ENCODE measurements around the gene CNNM2.

Gene CNNM2

DNA sequence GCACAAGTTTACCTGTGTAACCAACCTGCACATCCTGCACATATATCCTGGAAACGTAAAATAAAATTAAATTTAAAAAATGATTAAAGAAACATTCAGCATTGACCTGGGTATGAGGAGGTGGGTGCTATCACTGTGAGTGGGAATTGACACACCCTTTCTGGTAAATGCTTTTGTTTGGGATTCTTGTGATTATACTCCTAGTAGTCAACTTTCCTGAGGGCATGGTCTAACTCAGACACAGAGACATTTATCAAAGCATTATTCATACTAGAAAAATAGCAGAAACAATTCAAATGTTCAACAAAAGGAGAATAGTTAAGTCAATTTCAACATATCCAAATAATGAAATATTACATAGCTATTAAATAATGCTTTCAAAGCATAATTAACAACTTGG lies 44.2 kb downstream of the CNNM2 start:
- TF ChIP-seq, protein P1, sequence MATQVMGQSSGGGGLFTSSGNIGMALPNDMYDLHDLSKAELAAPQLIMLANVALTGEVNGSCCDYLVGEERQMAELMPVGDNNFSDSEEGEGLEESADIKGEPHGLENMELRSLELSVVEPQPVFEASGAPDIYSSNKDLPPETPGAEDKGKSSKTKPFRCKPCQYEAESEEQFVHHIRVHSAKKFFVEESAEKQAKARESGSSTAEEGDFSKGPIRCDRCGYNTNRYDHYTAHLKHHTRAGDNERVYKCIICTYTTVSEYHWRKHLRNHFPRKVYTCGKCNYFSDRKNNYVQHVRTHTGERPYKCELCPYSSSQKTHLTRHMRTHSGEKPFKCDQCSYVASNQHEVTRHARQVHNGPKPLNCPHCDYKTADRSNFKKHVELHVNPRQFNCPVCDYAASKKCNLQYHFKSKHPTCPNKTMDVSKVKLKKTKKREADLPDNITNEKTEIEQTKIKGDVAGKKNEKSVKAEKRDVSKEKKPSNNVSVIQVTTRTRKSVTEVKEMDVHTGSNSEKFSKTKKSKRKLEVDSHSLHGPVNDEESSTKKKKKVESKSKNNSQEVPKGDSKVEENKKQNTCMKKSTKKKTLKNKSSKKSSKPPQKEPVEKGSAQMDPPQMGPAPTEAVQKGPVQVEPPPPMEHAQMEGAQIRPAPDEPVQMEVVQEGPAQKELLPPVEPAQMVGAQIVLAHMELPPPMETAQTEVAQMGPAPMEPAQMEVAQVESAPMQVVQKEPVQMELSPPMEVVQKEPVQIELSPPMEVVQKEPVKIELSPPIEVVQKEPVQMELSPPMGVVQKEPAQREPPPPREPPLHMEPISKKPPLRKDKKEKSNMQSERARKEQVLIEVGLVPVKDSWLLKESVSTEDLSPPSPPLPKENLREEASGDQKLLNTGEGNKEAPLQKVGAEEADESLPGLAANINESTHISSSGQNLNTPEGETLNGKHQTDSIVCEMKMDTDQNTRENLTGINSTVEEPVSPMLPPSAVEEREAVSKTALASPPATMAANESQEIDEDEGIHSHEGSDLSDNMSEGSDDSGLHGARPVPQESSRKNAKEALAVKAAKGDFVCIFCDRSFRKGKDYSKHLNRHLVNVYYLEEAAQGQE (IDR thresholded peaks at IDR 0.05; ENCODE audit: insufficient read depth in 1 of 2, low read depth in 2 of 2, low read length in 2 of 2), result no peak
- TF ChIP-seq FOXP2 (optimal IDR thresholded peaks at IDR 0.05; ENCODE audit: borderline replicate concordance, extremely low read depth, extremely low read length, insufficient read depth) (no peak), POLR2AphosphoS5 (IDR thresholded peaks at IDR 0.05; ENCODE audit: low read depth, low read length) (no peak), SIN3A (IDR thresholded peaks at IDR 0.05; ENCODE audit: borderline replicate concordance, insufficient read depth, low read length) (no peak), TAF1 (IDR thresholded peaks at IDR 0.05; ENCODE audit: borderline replicate concordance, insufficient read depth, low read length) (no peak)

DNA sequence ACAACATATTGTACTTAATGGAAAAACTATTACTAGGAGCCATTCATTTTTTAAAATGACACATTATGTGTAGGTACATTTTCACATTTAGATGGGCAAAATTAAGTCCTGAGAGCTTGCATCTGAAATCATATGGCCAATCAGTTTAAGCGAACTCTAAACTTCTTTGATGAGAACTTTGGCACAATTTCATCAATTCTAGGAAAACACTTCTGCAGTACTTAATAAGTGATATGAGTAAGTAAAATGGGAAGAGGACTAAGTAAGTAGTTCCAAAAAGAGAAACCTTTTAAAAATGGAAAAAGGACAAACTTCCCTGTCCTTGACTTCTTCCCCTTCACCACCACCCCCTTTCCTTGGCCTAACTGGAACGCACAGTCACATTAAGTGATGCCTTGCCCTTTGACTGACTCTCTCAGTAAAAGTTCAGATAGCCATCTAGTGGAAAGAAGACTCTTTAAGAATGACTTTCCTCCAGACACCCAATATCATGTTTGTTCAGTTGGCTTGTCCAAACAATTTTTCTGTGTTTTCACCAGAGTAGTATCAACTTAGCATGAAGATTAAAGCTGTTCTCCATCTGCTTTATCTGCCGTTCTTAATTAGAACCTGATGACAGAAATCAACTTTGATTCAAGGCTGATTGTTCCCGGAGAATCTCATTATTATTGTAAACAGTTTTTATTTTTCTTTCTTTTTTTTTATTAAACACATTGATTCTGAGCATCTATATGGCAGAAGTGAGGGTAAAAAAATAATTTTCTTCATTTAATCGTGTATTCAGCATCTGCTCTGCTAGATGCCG lies 45.1 kb downstream of the CNNM2 start:
- TF ChIP-seq SIN3A (IDR thresholded peaks at IDR 0.05; ENCODE audit: borderline replicate concordance, insufficient read depth, low read length), result no peak
- TF ChIP-seq, protein P1 (IDR thresholded peaks at IDR 0.05; ENCODE audit: insufficient read depth in 1 of 2, low read depth in 2 of 2, low read length in 2 of 2), result no peak
- no peak for TF ChIP-seq POLR2AphosphoS5 (IDR thresholded peaks at IDR 0.05; ENCODE audit: low read depth, low read length)
- TF ChIP-seq TAF1 (IDR thresholded peaks at IDR 0.05; ENCODE audit: borderline replicate concordance, insufficient read depth, low read length), result no peak
- no peak for TF ChIP-seq FOXP2 (optimal IDR thresholded peaks at IDR 0.05; ENCODE audit: borderline replicate concordance, extremely low read depth, extremely low read length, insufficient read depth)

DNA sequence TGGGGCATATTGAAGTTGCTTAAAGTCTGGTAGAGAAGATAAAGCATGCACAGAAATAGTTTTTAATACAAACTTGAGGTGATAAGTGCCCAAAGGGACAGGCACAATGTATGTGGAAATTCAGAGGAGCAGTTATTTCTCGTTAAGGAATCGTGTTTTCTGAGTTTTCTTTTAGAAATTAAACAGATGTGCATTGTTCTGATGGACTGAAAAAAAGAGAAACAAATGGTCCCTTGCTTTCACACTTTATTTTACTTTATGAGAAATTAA lies 45.6 kb downstream of the CNNM2 start:
- TF ChIP-seq, protein P1 (IDR thresholded peaks at IDR 0.05; ENCODE audit: insufficient read depth in 1 of 2, low read depth in 2 of 2, low read length in 2 of 2), result no peak
- no peak for TF ChIP-seq SIN3A (IDR thresholded peaks at IDR 0.05; ENCODE audit: borderline replicate concordance, insufficient read depth, low read length)
- TF ChIP-seq TAF1 (IDR thresholded peaks at IDR 0.05; ENCODE audit: borderline replicate concordance, insufficient read depth, low read length), result no peak
- TF ChIP-seq POLR2AphosphoS5 (IDR thresholded peaks at IDR 0.05; ENCODE audit: low read depth, low read length), result no peak
- no peak for TF ChIP-seq FOXP2 (optimal IDR thresholded peaks at IDR 0.05; ENCODE audit: borderline replicate concordance, extremely low read depth, extremely low read length, insufficient read depth)

DNA sequence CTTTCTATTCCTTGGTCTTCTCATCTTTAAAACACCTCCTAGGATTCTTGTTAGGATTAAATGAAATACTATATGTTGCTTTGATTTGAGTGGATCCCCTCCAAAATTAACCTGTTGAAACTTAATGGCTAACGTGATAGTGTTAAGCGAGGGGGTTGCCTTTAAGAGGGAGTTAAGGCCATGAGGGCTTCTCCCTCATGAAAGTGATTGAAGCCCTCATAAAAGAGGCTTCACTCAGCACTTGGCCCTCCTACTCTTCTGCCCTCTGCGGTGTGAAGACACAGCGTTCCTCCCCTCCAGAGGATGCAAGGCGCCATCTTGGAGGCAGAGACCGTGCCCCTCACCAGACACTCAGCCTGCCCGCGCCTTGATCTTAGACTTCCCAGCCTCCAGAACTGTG lies 46.6 kb downstream of the CNNM2 start:
- TF ChIP-seq FOXP2 (optimal IDR thresholded peaks at IDR 0.05; ENCODE audit: borderline replicate concordance, extremely low read depth, extremely low read length, insufficient read depth) (no peak), POLR2AphosphoS5 (IDR thresholded peaks at IDR 0.05; ENCODE audit: low read depth, low read length) (no peak), TAF1 (IDR thresholded peaks at IDR 0.05; ENCODE audit: borderline replicate concordance, insufficient read depth, low read length) (no peak), SIN3A (IDR thresholded peaks at IDR 0.05; ENCODE audit: borderline replicate concordance, insufficient read depth, low read length) (no peak)
- TF ChIP-seq, protein P1 (IDR thresholded peaks at IDR 0.05; ENCODE audit: insufficient read depth in 1 of 2, low read depth in 2 of 2, low read length in 2 of 2), result no peak

All from PFSK-1 (cell line).